Activated effector memory CD4-positive, alpha-beta T cell treated with Interleukin-2 at 50 U/mL for 16 hours (primary cell): ENCODE results near the gene DOCK8.
"Not testable (repeated sequence)": the region's sequence is repeated elsewhere in the genome, so short reads cannot be mapped to it uniquely, and the experiment has no call there.

Experiments
- DNase-seq: peaks from one replicate; pipeline ENCODE4 v3.0.0-alpha.2; 2020

DOCK8 gene

GRCh38 chr9:214648-215493, at the start of gene DOCK8:
TSS of gene DOCK8 (plus strand) at chr9:214865. CDS start at chr9:214977, 112 bp downstream.
- DNase-seq, result peak; percentile 51

DNA sequence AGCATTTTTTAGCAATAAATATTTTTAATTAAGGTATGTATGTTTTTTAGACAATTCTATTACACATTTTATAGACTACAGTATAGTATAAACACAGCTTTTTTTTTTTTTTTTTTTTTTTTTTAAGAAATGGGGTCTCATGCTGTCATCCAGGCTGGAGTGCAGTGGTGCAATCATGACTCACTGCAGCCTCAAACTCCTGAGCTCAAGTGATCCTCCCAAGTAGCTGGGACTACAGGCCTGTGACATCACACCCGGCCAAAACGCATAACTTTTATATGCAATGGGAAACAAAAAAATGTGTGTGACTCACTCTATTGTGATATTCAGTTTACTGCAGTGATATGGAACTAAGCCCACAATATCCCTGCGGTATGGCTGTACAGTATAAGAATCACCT, 44.9 kb upstream of the DOCK8 start:
- DNase-seq, result not testable (repeated sequence)

- DNase-seq, result not testable (repeated sequence)
Measured at GRCh38 chr9:178140-178825, 36.4 kb upstream of the DOCK8 start.

- DNase-seq, result peak; percentile 71
Measured at GRCh38 chr9:178970-179383, 35.7 kb upstream of the DOCK8 start, which contains the start of gene ZNG1A. TSS of gene ZNG1A (minus strand) at chr9:179056. CDS start at chr9:178969, 87 bp downstream.

DNA sequence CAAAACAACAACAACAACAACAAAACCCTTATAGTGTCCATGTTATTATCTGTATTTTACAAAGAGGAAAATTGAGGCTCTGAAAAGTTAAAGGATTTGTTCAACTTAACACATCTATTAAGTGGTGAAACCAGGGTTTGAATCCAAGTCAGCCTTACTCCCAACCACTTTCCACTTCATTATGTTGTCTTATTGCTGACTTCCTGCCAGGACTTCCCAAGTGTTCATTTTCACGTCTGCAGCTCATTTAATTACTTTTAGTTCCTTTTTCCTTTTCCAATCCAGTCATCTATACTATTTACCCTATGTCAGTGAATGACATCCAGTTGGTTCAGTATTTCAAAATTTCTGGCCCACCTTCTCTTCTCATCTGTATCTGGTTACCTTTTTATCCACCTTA, 15.1 kb upstream of the DOCK8 start:
- DNase-seq, result not testable (repeated sequence)

GRCh38 chr9:206481-206880, 8.2 kb upstream of the DOCK8 start:
- no peak for DNase-seq

DNA sequence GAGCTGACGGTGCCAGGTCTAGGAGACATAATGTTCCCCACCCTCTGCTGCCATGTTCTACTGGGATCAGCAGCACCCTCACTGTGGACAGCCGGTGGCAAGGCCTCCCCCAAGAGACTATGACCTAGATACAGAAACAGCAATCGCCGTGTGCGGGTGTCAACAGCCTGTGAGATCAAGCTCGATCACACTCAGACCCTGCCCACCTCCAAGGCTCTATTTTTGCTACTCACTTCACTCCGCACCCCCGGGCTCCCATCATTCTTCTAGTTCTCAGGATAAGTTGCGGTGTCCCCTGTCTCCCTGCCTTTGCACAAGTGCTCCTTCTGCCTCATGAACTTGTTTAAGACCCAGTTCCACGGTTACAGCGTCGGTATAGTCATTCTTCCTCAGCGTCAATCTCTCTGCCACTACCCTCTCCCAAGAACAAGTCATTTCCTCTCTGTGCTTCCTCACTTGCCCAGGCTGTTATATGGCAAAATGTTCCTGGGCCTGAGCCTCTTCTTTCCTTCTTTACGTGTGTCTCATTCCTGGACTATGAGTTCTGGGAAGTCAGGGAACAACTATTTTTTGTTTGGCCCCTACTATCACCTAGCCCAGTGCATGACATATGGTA, 5.4 kb upstream of the DOCK8 start:
- no peak for DNase-seq

- no peak for DNase-seq
Measured at GRCh38 chr9:211036-211435, 3.6 kb upstream of the DOCK8 start.

DNA sequence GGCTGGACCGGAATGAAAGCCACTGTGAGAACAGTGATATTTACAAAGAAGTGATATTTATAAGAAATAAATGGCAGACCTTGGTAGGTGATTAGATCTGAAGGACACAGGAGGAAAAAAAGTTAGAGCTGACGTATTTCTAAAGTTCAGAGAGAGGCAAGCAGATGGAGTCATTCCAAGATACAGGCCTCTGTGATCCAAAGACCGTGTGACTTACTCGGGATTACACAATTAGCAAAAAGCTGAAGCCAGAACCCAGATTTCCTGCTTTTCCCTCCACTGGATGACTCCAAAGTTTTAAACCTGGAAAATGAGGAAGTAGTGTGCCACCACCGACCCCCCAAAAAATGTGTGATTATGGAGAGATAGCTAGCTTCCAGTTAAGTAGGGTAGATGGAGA, 3.1 kb upstream of the DOCK8 start:
- DNase-seq, result no peak

- DNase-seq, result no peak
Measured at GRCh38 chr9:212297-212696, 2.4 kb upstream of the DOCK8 start.

GRCh38 chr9:213901-214300, 764 bp upstream of the DOCK8 start:
- DNase-seq, result not testable (repeated sequence)

DNA sequence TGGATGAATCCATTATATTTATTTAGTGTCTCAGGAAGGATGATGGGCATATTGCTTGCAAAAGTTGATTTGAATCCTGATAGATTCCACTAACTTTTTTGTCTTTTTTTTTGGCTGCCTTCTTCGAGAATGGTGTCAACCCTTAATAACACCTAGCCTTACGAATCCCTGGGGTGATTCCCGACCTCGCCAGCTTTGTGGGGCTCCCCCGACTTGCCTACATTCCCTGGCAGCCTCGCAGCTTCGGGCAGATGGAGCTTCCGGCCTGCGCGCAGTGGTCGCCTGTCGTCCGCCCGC, 366 bp upstream of the DOCK8 start:
- no peak for DNase-seq

GRCh38 chr9:215631-216155, 1.0 kb downstream of the DOCK8 start:
- DNase-seq, result no peak

DNA sequence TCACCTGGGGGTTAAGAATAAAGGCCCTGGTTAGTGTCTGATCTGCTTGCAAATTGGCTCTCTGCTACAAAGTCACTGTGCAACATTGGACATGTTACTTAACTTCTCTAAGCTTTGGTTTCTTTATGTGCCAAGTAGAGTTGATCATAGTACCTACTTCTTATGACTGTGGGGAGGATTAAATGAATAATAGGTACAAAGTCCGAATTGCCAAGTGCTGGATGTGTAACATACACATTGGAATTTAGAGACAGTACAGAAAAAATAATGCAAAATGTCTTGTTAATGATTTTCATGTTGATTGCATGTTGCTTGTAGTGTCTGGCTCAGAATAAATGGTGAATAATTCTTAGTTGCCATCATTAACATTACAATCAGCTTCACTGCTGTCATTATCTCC, 2.2 kb downstream of the DOCK8 start:
- no peak for DNase-seq

GRCh38 chr9:217950-218349, 3.3 kb downstream of the DOCK8 start:
- DNase-seq, result no peak

GRCh38 chr9:219036-219435, 4.4 kb downstream of the DOCK8 start:
- DNase-seq, result not testable (repeated sequence)

GRCh38 chr9:219670-220365, 5.2 kb downstream of the DOCK8 start:
- no peak for DNase-seq

DNA sequence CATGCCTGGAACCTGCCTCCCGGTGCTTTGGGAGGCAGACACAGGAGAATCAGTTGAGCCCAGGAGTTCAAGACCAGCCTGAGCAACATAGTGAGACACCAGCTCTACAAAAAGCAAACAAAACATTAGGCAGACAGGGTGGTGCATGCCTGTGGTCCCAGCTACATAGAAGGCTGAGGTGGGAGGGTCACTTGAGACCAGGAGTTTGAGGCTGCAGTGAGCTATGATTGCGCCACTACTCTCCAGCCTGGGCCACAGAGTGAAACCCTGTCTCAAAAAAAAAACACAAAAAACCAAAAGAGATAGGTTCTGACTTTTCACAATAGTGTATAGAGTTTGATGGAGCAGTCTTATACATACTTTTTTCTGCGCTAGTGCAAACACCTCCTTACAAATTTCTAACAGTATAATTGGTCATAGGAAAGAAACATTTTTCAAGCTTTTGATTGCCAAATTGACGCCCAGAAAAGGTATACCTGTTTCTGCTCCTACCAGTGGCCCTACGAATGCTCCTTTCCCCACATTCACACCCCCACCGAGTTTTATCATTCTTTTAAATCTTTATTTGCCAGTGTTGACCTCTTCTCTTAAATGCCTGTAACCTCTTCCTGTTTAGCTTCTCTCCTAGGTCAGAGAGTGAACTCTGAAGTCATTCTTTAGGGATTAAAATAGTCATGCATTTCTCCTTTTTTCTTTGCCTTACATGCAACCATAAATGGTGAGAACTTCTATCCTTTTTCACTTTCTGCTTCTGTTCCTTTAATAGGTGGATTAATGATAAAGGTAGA, 7.5 kb downstream of the DOCK8 start:
- DNase-seq, result no peak

DNA sequence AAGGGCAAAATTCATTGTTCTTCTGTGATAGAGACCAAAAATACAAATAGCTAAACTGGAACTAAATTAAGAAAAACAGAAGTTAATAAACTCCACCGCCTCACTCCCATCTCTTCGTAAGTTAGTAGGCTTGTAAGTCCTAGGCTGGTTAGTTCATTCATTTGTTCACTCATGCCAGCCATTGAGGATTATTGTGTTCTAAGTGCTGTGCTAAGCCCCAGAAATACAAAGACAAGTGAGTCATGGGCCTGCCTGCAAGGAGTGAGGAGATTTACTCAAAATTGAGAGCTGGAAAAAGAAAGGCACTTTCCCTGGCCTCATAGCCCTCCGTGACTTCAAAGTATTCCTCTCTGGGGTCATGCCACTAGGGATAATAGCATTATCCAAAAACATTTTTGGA, 8.5 kb downstream of the DOCK8 start:
- DNase-seq, result no peak

DNA sequence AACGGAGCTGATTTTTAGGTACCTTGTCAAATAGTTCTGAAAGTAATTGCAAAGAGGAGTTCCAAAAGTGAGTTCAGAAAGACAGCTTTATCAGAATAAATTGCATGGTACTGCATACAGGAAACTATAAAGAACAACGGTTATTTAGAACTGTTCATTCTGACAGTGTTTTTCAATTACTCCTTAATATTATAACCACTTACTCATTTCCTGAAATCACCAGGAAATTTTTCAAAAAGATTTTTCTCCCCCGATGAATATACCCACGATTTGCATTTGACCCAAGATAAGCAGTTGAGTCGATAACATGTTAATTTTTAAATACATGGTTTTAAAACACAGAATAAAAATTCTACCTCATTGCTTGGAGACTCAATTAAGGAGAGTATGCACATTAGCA, 9.4 kb downstream of the DOCK8 start:
- no peak for DNase-seq

GRCh38 chr9:224582-225520, 10.2 kb downstream of the DOCK8 start:
- no peak for DNase-seq
